Measurements from ENCODE around the gene PET100.

Gene PET100

GRCh38 chr19:7654401-7654800 lies 24.8 kb downstream of the PET100 start:
- no peak for DNase-seq

DNA sequence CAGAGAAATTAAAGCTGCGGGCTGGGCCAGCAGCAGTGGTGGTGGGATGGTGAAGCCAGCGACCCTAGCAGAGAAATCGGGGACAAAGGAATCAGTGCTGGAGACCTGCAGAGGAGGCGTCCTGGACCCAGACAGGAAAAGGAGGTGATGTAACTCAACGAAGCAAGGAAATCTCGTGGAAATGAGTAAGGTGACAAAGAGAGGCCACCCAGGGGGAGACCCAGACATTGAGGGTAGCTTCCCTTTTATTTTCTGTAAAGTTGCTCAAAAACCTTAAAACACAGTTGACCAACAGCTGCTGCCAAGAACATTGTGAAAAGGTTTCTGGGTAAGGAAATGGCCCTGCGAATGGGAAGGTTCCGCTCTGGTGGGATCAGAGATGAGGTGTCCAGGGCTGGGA lies 26.0 kb downstream of the PET100 start:
- DNase-seq: no peak

DNA sequence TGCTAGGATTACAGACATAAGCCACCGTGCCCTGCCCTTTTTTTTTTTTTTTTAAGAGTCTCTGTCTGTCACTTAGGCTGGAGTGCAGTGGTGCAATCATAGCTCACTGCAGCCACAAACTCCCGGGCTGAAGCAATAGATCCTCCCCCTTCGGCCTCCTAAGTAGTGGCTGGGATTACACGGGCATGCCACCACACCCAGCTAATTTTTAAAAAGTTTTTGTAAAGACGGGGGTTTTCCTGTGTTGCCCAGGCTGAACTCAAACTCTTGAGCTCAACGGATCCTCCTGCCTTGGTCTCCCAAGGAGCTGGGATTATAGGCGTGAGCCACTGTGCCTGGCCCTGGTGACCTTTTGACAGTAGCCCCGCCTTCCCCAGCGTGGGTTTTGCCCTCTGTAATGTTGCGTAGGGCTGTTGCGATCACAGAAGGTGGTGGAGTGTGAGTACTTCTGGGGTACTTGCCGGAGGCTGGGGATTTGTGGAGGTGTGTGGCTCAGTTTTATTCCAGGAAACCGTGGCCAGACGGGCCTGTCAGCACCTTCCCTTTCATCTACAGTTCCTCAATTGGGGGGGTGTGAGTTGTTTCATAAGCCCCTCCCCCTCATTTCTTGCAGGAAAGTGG lies 27.6 kb downstream of the PET100 start:
- no peak for DNase-seq

GRCh38 chr19:7658219-7658686 lies 28.7 kb downstream of the PET100 start:
- DNase-seq: no peak

GRCh38 chr19:7661744-7662538 lies 32.3 kb downstream of the PET100 start:
- no peak for DNase-seq

GRCh38 chr19:7662657-7663056 lies 33.1 kb downstream of the PET100 start:
- no peak for DNase-seq

DNA sequence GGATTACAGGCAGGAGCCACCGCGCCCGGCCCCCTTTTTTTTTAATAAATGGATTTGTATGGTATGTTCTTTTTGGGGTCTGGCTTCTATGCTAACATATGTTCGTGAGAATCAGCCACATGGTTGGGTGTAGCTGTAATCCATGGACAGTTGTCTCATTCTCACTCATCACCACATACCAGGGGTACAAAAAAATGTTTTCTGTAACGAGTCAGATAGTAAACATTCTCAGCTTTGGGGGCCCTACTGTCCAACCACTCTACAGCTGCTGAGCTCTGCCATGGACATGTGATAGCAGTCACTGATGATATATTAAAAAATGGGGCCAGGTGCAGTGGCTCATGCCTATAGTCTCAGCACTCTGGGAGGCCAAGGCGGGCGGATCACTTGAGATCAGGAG lies 34.1 kb downstream of the PET100 start:
- no peak for DNase-seq

DNA sequence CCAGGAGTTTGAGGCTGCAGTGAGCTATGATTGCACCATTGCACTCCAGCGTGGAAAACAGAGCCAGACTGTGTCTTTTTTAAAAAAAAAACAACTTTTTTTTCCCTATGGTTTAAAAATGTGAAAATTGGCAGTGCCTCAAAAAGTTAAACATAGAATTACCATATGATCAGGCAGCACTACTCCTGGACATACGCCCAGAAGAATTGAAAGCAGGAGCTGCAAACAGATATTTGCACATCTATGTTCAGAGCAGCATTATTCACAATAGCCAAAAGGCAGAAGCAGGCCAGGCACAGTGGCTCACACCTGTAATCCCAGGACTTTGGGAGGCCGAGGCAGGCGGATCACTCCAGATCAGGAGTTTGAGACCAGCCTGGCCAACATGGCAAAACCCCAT lies 35.5 kb downstream of the PET100 start:
- no peak for DNase-seq

GRCh38 chr19:7668842-7669241 lies 39.2 kb downstream of the PET100 start, which contains the start of gene RETN:
Gene RETN, plus strand, starts transcription at chr19:7669049. Its CDS starts 278 bp downstream, at chr19:7669327.
- DNase-seq: no peak

- no peak for DNase-seq
Observed at GRCh38 chr19:7669641-7670040, 40.0 kb downstream of the PET100 start.

DNA sequence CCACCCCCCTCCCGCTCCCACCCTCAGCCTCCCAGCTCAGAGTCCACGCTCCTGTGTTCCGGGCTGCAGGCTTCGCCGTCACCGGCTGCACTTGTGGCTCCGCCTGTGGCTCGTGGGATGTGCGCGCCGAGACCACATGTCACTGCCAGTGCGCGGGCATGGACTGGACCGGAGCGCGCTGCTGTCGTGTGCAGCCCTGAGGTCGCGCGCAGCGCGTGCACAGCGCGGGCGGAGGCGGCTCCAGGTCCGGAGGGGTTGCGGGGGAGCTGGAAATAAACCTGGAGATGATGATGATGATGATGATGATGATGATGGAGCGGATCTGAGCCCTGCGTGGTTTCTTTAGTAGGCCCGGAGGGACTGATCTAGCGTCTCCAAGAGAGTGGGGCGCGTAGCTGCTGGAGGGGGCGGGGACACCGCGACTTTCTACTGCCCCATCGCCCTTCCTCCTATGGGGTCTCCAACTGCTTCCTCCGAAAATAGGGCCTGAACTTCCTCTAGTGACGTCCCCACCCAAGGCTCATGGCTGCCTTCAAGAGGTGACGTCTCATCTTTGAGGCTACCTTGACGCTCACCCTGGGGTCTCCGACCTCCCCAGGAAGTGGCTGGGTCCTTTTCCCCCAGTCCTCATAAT lies 40.7 kb downstream of the PET100 start:
- no peak for DNase-seq

- DNase-seq: no peak
Observed at GRCh38 chr19:7670790-7671189, 41.2 kb downstream of the PET100 start.

DNA sequence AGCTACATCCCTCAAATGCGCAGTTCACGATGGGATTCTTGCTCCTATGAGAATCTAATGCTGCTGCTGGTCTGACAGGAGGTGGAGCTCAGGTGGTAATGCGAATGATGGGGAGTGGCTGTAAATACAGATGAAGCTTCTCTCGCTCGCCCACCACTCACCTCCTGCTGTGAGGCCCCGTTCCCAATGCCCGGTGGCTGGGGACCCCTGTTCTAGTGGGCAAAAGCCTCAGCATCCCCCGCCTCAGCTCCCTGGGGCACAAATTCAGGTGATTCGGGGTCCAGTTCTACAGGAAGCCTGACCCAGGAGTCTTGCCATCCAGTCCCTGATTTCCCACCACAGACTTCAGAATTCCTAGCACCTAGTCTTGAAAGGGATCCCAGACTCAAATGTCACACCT lies 42.9 kb downstream of the PET100 start:
- no peak for DNase-seq

GRCh38 chr19:7674010-7675005 lies 44.7 kb downstream of the PET100 start:
- no peak for DNase-seq

DNA sequence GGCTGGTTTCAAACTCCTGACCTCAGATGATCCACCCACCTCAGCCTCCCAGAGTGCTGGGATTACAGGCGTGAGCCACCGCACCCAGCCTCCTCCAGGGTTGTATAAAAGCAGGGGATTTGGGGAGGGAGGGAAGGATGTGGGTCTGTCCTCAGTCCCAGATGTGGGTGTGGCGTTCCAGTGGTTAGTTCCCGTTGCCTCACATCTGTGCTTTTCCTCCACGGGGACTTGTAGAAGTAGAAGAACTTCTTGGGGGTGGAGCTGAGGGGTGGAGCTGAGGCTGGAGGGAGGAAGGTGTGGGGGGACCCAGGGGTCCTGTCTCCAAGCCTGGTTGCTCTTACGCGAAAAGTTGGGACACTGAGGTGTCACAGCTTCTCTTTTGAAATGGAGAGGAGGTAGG lies 46.8 kb downstream of the PET100 start:
- no peak for DNase-seq

- DNase-seq: no peak
Observed at GRCh38 chr19:7676854-7677253, 47.3 kb downstream of the PET100 start, which contains the start of gene MCEMP1. Gene MCEMP1, plus strand, starts transcription at chr19:7677090. Its CDS starts 31 bp downstream, at chr19:7677121.

DNA sequence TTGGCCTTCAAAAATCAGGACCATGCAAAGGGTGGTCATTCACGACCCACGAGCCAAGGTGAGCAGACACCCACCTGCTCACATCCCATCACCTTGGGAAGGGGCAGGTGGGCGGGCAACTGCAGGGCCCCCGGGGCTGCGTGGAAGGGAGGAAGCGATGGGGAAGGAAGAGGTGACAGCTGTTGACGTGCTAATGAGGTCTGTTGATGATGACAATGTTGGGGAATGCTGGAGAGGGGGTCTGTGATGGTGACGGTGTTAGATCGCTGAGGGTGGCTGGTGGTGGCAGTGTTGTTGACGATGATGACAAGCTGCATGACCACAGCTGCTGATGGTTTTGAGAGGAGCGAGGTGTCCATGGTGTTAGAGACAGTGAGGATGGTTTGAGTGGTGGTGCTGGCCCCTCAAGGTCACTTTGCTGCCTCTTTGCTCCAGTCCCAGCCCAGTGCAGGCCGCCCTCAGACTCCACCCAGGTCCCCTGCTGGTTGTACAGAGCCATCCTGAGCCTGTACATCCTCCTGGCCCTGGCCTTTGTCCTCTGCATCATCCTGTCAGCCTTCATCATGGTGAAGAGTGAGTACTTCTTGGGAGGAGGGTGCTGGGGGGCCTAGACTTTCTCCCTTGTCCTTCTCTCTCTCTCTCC lies 48.2 kb downstream of the PET100 start:
- no peak for DNase-seq

GRCh38 chr19:7678971-7679751 lies 49.6 kb downstream of the PET100 start:
- peak; percentile 56 for DNase-seq

- no peak for DNase-seq
Observed at GRCh38 chr19:7679771-7680605, 50.4 kb downstream of the PET100 start.
